ENCODE data around the gene MED13L.

MED13L gene

GRCh38 chr12:116093915-116094314 is 183.6 kb downstream of the MED13L start:
- ATAC-seq (replicated peaks) = no peak
- H3K4me1 Mint-ChIP-seq = peaks cover 18 to 28% of the 10 kb centered on the region in 2 donors
- no peak overlapping the region for H3K4me3 Mint-ChIP-seq
- no peaks in the 10 kb centered on the region for H3K27me3 Mint-ChIP-seq
- H3K27ac Mint-ChIP-seq = no peak overlapping the region
- no peaks in the 10 kb centered on the region for H3K9me3 Mint-ChIP-seq
- H3K36me3 Mint-ChIP-seq = peaks cover 14 to 23% of the 10 kb centered on the region in 2 donors
- DNase-seq = no peak

- Mint-ChIP-seq H3K4me1 (peaks cover 24 to 35% of the 10 kb centered on the region in 2 donors), H3K27ac (no peak overlapping the region), H3K9me3 (no peaks in the 10 kb centered on the region), H3K36me3 (peaks cover 20 to 32% of the 10 kb centered on the region in 2 donors), H3K27me3 (no peaks in the 10 kb centered on the region), H3K4me3 (no peak overlapping the region)
- no peak for DNase-seq
- no peak for ATAC-seq (replicated peaks)
These were observed 184.7 kb downstream of the MED13L start for GRCh38 chr12:116092776-116093175.

GRCh38 chr12:116092162-116092561 is 185.3 kb downstream of the MED13L start:
- Mint-ChIP-seq H3K36me3 (peaks cover 20 to 36% of the 10 kb centered on the region in 2 donors), H3K27ac (no peak overlapping the region), H3K27me3 (no peaks in the 10 kb centered on the region), H3K4me3 (no peak overlapping the region), H3K4me1 (peaks cover 27 to 41% of the 10 kb centered on the region in 2 donors), H3K9me3 (no peaks in the 10 kb centered on the region)
- no peak for ATAC-seq (replicated peaks)
- DNase-seq = no peak

GRCh38 chr12:116091579-116091978 is 185.9 kb downstream of the MED13L start:
- no peaks in the 10 kb centered on the region for H3K9me3 Mint-ChIP-seq
- H3K27ac Mint-ChIP-seq = no peak overlapping the region
- H3K4me1 Mint-ChIP-seq = peaks cover 27 to 41% of the 10 kb centered on the region in 2 donors
- no peaks in the 10 kb centered on the region for H3K27me3 Mint-ChIP-seq
- H3K36me3 Mint-ChIP-seq = peaks cover 20 to 36% of the 10 kb centered on the region in 2 donors
- no peak overlapping the region for H3K4me3 Mint-ChIP-seq
- ATAC-seq (replicated peaks) (no peak), DNase-seq (no peak)

GRCh38 chr12:116090516-116090915 is 187.0 kb downstream of the MED13L start:
- H3K36me3 Mint-ChIP-seq = peaks cover 17 to 35% of the 10 kb centered on the region in 2 donors
- ATAC-seq (replicated peaks) (no peak), DNase-seq (no peak)
- no peak overlapping the region for H3K4me3 Mint-ChIP-seq
- peaks cover 31 to 47% of the 10 kb centered on the region in 2 donors for H3K4me1 Mint-ChIP-seq
- no peak overlapping the region for H3K27ac Mint-ChIP-seq
- no peaks in the 10 kb centered on the region for H3K27me3 Mint-ChIP-seq
- no peaks in the 10 kb centered on the region for H3K9me3 Mint-ChIP-seq

GRCh38 chr12:116089080-116089479 is 188.4 kb downstream of the MED13L start:
- no peak for DNase-seq
- Mint-ChIP-seq H3K36me3 (peaks cover 17 to 35% of the 10 kb centered on the region in 2 donors), H3K4me3 (no peak overlapping the region), H3K27ac (no peak overlapping the region), H3K27me3 (no peaks in the 10 kb centered on the region), H3K9me3 (no peaks in the 10 kb centered on the region), H3K4me1 (peaks cover 31 to 43% of the 10 kb centered on the region in 2 donors)
- no peak for ATAC-seq (replicated peaks)

- peak; percentile 63 to 72 for ATAC-seq (replicated peaks)
These were observed 189.5 kb downstream of the MED13L start for GRCh38 chr12:116087962-116088361.

GRCh38 chr12:116087399-116087798 is 190.1 kb downstream of the MED13L start:
- H3K4me3 Mint-ChIP-seq = no peak overlapping the region
- no peaks in the 10 kb centered on the region for H3K9me3 Mint-ChIP-seq
- peaks cover 17 to 35% of the 10 kb centered on the region in 2 donors for H3K36me3 Mint-ChIP-seq
- no peaks in the 10 kb centered on the region for H3K27me3 Mint-ChIP-seq
- H3K4me1 Mint-ChIP-seq = peaks cover 32 to 45% of the 10 kb centered on the region in 2 donors
- ATAC-seq (replicated peaks) (peak; percentile 25 to 46), DNase-seq (no peak)
- no peak overlapping the region for H3K27ac Mint-ChIP-seq

More at GRCh38 chr12:116087962-116088361, 189.5 kb downstream of the MED13L start:
- no peak overlapping the region for H3K4me3 Mint-ChIP-seq
- H3K4me1 Mint-ChIP-seq = peaks cover 31 to 43% of the 10 kb centered on the region in 2 donors
- no peak for DNase-seq
- H3K27me3 Mint-ChIP-seq = no peaks in the 10 kb centered on the region
- H3K36me3 Mint-ChIP-seq = peaks cover 17 to 35% of the 10 kb centered on the region in 2 donors
- H3K9me3 Mint-ChIP-seq = no peaks in the 10 kb centered on the region
- no peak overlapping the region for H3K27ac Mint-ChIP-seq

GRCh38 chr12:116080415-116080814 is 197.1 kb downstream of the MED13L start:
- no peak overlapping the region for H3K4me3 Mint-ChIP-seq
- H3K36me3 Mint-ChIP-seq = peaks cover 7 to 8% of the 10 kb centered on the region in 2 donors
- H3K4me1 Mint-ChIP-seq = peaks cover 10 to 25% of the 10 kb centered on the region in 2 donors
- DNase-seq = no peak
- ATAC-seq (replicated peaks) = peak; percentile 99
- no peak overlapping the region for H3K27ac Mint-ChIP-seq
- no peaks in the 10 kb centered on the region for H3K9me3 Mint-ChIP-seq
- H3K27me3 Mint-ChIP-seq = no peaks in the 10 kb centered on the region

- Mint-ChIP-seq H3K27me3 (no peaks in the 10 kb centered on the region), H3K4me3 (no peak overlapping the region), H3K9me3 (no peaks in the 10 kb centered on the region), H3K4me1 (peaks cover 10 to 35% of the 10 kb centered on the region in 2 donors), H3K36me3 (peaks cover 7 to 8% of the 10 kb centered on the region in 2 donors), H3K27ac (no peak overlapping the region)
- no peak for ATAC-seq (replicated peaks)
- DNase-seq = no peak
These were observed 199.1 kb downstream of the MED13L start for GRCh38 chr12:116078396-116078795.

GRCh38 chr12:116077431-116077830 is 200.1 kb downstream of the MED13L start:
- DNase-seq = no peak
- H3K36me3 Mint-ChIP-seq = peaks cover 7 to 8% of the 10 kb centered on the region in 2 donors
- H3K4me1 Mint-ChIP-seq = peaks cover 10 to 33% of the 10 kb centered on the region in 2 donors
- no peaks in the 10 kb centered on the region for H3K9me3 Mint-ChIP-seq
- no peak overlapping the region for H3K27ac Mint-ChIP-seq
- no peaks in the 10 kb centered on the region for H3K27me3 Mint-ChIP-seq
- H3K4me3 Mint-ChIP-seq = no peak overlapping the region
- ATAC-seq (replicated peaks) = no peak

- DNase-seq (no peak), ATAC-seq (replicated peaks) (no peak)
- no peak overlapping the region for H3K4me3 Mint-ChIP-seq
- H3K9me3 Mint-ChIP-seq = no peaks in the 10 kb centered on the region
- no peaks in the 10 kb centered on the region for H3K27me3 Mint-ChIP-seq
- peaks cover 7 to 8% of the 10 kb centered on the region in 2 donors for H3K36me3 Mint-ChIP-seq
- peak overlapping the region; percentile 59 for H3K27ac Mint-ChIP-seq
- H3K4me1 Mint-ChIP-seq = peaks cover 8 to 33% of the 10 kb centered on the region in 2 donors
These were observed 201.1 kb downstream of the MED13L start for GRCh38 chr12:116076399-116076798.

- Mint-ChIP-seq H3K27me3 (no peaks in the 10 kb centered on the region), H3K4me3 (no peak overlapping the region), H3K36me3 (peaks cover 7 to 8% of the 10 kb centered on the region in 2 donors), H3K27ac (no peak overlapping the region), H3K4me1 (peaks cover 8 to 28% of the 10 kb centered on the region in 2 donors), H3K9me3 (no peaks in the 10 kb centered on the region)
- ATAC-seq (replicated peaks) (no peak), DNase-seq (no peak)
These were observed 202.8 kb downstream of the MED13L start for GRCh38 chr12:116074686-116075085.

- Mint-ChIP-seq H3K9me3 (no peaks in the 10 kb centered on the region), H3K4me3 (no peak overlapping the region), H3K27me3 (no peaks in the 10 kb centered on the region), H3K4me1 (peaks cover 19 to 51% of the 10 kb centered on the region in 2 donors), H3K36me3 (peaks cover 3% of the 10 kb centered on the region in 2 donors), H3K27ac (no peak overlapping the region)
- ATAC-seq (replicated peaks) (no peak), DNase-seq (no peak)
These were observed 205.8 kb downstream of the MED13L start for GRCh38 chr12:116071555-116072230.

- H3K9me3 Mint-ChIP-seq = no peaks in the 10 kb centered on the region
- H3K4me3 Mint-ChIP-seq = no peak overlapping the region
- no peak overlapping the region for H3K27ac Mint-ChIP-seq
- H3K36me3 Mint-ChIP-seq = no peaks in the 10 kb centered on the region
- peaks cover 22 to 58% of the 10 kb centered on the region in 2 donors for H3K4me1 Mint-ChIP-seq
- no peaks in the 10 kb centered on the region for H3K27me3 Mint-ChIP-seq
- ATAC-seq (replicated peaks) (no peak), DNase-seq (no peak)
These were observed 207.0 kb downstream of the MED13L start for GRCh38 chr12:116070444-116070843.

Data from stimulated activated naive B cell treated with anti-CD40 and anti-IgM and Interleukin-4, amounts not matched to agents 10 μg/mL and 1 μg/mL and 100 μg/mL, for 72 hours (primary cell).